Measurements from ENCODE around the gene COG5.

GRCh38 chr7:107564553-107565298 is 1.0 kb upstream of the COG5 start:
- TF ChIP-seq, protein P1, sequence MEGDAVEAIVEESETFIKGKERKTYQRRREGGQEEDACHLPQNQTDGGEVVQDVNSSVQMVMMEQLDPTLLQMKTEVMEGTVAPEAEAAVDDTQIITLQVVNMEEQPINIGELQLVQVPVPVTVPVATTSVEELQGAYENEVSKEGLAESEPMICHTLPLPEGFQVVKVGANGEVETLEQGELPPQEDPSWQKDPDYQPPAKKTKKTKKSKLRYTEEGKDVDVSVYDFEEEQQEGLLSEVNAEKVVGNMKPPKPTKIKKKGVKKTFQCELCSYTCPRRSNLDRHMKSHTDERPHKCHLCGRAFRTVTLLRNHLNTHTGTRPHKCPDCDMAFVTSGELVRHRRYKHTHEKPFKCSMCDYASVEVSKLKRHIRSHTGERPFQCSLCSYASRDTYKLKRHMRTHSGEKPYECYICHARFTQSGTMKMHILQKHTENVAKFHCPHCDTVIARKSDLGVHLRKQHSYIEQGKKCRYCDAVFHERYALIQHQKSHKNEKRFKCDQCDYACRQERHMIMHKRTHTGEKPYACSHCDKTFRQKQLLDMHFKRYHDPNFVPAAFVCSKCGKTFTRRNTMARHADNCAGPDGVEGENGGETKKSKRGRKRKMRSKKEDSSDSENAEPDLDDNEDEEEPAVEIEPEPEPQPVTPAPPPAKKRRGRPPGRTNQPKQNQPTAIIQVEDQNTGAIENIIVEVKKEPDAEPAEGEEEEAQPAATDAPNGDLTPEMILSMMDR (IDR thresholded peaks at IDR 0.05; ENCODE audit: poor library complexity): no peak
- TF ChIP-seq EZH2 (IDR thresholded peaks at IDR 0.05; ENCODE audit: borderline replicate concordance): no peak
- TF ChIP-seq EZH2phosphoT487 (IDR thresholded peaks at IDR 0.05; ENCODE audit: low read depth, severe bottlenecking, unreplicated experiment): no peak
